Activated CD8-positive, alpha-beta memory T cell treated with anti-CD3 and anti-CD28 coated beads, Interleukin-2, amount 50 U/mL, for 48 hours (primary cell): Measurements from ENCODE around the gene CREB3L2.
A peak's percentile ranks its signal among the peaks of the same experiment; 100 is the strongest.
"Not testable (repeated sequence)": the region's sequence is repeated elsewhere in the genome, so short reads cannot be mapped to it uniquely, and the experiment has no call there.

Experiments
- DNase-seq: peaks from one replicate; pipeline ENCODE4 v3.0.0-alpha.2; 2020

CREB3L2 gene

GRCh38 chr7:138001529-138002095 is at the start of gene CREB3L2:
Gene CREB3L2 (minus strand): TSS chr7:138002086. CDS start chr7:138001705, 381 bp downstream.
- peak; percentile 84 for DNase-seq

GRCh38 chr7:138049505-138050116 is 47.7 kb upstream of the CREB3L2 start:
- DNase-seq = no peak

GRCh38 chr7:138047907-138048306 is 46.0 kb upstream of the CREB3L2 start:
- no peak for DNase-seq

- DNase-seq = no peak
Observed at GRCh38 chr7:138044897-138045296, 43.0 kb upstream of the CREB3L2 start.

- not testable (repeated sequence) for DNase-seq
Observed at GRCh38 chr7:138040063-138040462, 38.2 kb upstream of the CREB3L2 start.

GRCh38 chr7:138036135-138036534 is 34.2 kb upstream of the CREB3L2 start:
- DNase-seq = no peak

- DNase-seq = no peak
Observed at GRCh38 chr7:138033241-138033640, 31.4 kb upstream of the CREB3L2 start.

- DNase-seq = no peak
Observed at GRCh38 chr7:138032770-138033169, 30.9 kb upstream of the CREB3L2 start.

GRCh38 chr7:138032186-138032585 is 30.3 kb upstream of the CREB3L2 start:
- no peak for DNase-seq

GRCh38 chr7:138030679-138031351 is 28.9 kb upstream of the CREB3L2 start:
- no peak for DNase-seq

- no peak for DNase-seq
Observed at GRCh38 chr7:138029941-138030340, 28.1 kb upstream of the CREB3L2 start.

GRCh38 chr7:138029126-138029525 is 27.2 kb upstream of the CREB3L2 start:
- DNase-seq = no peak

GRCh38 chr7:138027100-138027499 is 25.2 kb upstream of the CREB3L2 start:
- no peak for DNase-seq

- DNase-seq = no peak
Observed at GRCh38 chr7:138025215-138026186, 23.6 kb upstream of the CREB3L2 start.

GRCh38 chr7:138024765-138025164 is 22.9 kb upstream of the CREB3L2 start:
- DNase-seq = no peak

GRCh38 chr7:138024343-138024691 is 22.4 kb upstream of the CREB3L2 start:
- DNase-seq = no peak

- DNase-seq = no peak
Observed at GRCh38 chr7:138023618-138024342, 21.9 kb upstream of the CREB3L2 start.

- no peak for DNase-seq
Observed at GRCh38 chr7:138021889-138022288, 20.0 kb upstream of the CREB3L2 start.

GRCh38 chr7:138017992-138018391 is 16.1 kb upstream of the CREB3L2 start:
- no peak for DNase-seq

GRCh38 chr7:138015096-138015495 is 13.2 kb upstream of the CREB3L2 start:
- DNase-seq = no peak

- DNase-seq = no peak
Observed at GRCh38 chr7:138014686-138015085, 12.8 kb upstream of the CREB3L2 start.

GRCh38 chr7:138014201-138014600 is 12.3 kb upstream of the CREB3L2 start:
- not testable (repeated sequence) for DNase-seq

GRCh38 chr7:138009350-138009653 is 7.4 kb upstream of the CREB3L2 start:
- no peak for DNase-seq
